ENCODE data around the gene SUPT20H.

SUPT20H gene

GRCh38 chr13:37040789-37041188, 18.7 kb downstream of the SUPT20H start:
- no peak for ATAC-seq
- TF ChIP-seq CSDC2 (CRISPR knock-in tag; IDR thresholded peaks at IDR 0.05) (no peak), ZC3H10 (CRISPR knock-in tag; IDR thresholded peaks at IDR 0.05) (no peak), ZNF565 (CRISPR knock-in tag; conservative IDR thresholded peaks at IDR 0.05; ENCODE audit: low read depth) (no peak), ZNF70 (CRISPR knock-in tag; IDR thresholded peaks at IDR 0.05) (no peak)
- TF ChIP-seq, protein P1, sequence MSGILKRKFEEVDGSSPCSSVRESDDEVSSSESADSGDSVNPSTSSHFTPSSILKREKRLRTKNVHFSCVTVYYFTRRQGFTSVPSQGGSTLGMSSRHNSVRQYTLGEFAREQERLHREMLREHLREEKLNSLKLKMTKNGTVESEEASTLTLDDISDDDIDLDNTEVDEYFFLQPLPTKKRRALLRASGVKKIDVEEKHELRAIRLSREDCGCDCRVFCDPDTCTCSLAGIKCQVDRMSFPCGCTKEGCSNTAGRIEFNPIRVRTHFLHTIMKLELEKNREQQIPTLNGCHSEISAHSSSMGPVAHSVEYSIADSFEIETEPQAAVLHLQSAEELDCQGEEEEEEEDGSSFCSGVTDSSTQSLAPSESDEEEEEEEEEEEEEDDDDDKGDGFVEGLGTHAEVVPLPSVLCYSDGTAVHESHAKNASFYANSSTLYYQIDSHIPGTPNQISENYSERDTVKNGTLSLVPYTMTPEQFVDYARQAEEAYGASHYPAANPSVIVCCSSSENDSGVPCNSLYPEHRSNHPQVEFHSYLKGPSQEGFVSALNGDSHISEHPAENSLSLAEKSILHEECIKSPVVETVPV (CRISPR knock-in tag; IDR thresholded peaks at IDR 0.05) = no peak

DNA sequence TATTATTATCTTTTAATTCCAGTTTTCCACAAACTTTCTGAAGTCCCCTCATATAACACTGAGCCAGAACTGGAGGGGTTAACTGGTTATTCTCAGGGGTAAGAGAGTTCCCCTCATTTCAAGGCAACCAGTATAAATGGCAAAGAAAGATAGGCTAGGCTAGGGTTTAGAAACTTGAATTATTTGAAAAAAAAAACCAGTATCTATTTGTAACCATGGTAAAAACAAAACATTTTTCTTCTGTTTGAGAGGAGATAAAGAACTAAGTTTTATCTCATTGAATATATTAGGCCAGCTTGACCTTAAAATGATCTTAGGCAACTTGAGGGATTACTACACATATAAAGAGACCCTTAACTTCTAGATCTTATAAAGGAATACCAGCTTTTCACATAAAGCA, 19.6 kb downstream of the SUPT20H start:
- no peak for TF ChIP-seq TOX (CRISPR knock-in tag; IDR thresholded peaks at IDR 0.05; ENCODE audit: borderline replicate concordance)
- TF ChIP-seq TCF4 (CRISPR knock-in tag; IDR thresholded peaks at IDR 0.05; ENCODE audit: borderline replicate concordance) = no peak
- TF ChIP-seq CSDC2 (CRISPR knock-in tag; IDR thresholded peaks at IDR 0.05) = no peak
- TF ChIP-seq BACH2 (CRISPR knock-in tag; IDR thresholded peaks at IDR 0.05; ENCODE audit: borderline replicate concordance) = no peak
- TF ChIP-seq, protein P2, sequence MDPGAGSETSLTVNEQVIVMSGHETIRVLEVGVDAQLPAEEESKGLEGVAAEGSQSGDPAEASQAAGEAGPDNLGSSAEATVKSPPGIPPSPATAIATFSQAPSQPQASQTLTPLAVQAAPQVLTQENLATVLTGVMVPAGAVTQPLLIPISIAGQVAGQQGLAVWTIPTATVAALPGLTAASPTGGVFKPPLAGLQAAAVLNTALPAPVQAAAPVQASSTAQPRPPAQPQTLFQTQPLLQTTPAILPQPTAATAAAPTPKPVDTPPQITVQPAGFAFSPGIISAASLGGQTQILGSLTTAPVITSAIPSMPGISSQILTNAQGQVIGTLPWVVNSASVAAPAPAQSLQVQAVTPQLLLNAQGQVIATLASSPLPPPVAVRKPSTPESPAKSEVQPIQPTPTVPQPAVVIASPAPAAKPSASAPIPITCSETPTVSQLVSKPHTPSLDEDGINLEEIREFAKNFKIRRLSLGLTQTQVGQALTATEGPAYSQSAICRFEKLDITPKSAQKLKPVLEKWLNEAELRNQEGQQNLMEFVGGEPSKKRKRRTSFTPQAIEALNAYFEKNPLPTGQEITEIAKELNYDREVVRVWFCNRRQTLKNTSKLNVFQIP (CRISPR knock-in tag; IDR thresholded peaks at IDR 0.05; ENCODE audit: borderline replicate concordance, low read depth) = no peak
- TF ChIP-seq ZNF70 (CRISPR knock-in tag; IDR thresholded peaks at IDR 0.05) = no peak
- ATAC-seq = no peak

DNA sequence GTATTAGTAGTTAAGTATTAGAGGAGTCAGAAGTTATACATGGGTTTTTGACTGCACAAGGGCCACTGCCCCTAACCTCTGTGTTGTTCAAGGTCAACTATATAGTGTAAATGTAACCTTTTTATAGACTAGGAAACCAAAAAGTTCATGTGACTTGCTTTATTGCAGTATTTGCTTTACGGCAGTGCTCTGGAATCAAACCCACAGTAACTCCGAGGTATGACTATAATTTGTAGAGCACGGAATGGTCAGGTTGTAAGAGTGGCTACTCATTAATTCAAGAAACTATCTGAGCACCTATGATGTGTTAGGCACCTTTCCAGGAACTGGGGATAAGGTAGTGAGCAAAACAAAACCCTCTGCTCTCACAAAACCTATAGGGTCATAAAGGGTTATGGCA, 22.2 kb downstream of the SUPT20H start:
- ATAC-seq = no peak
- no peak for TF ChIP-seq RARB (CRISPR knock-in tag; IDR thresholded peaks at IDR 0.05)
- TF ChIP-seq GLIS3 (CRISPR knock-in tag; IDR thresholded peaks at IDR 0.05) = no peak
- TF ChIP-seq, protein P3, sequence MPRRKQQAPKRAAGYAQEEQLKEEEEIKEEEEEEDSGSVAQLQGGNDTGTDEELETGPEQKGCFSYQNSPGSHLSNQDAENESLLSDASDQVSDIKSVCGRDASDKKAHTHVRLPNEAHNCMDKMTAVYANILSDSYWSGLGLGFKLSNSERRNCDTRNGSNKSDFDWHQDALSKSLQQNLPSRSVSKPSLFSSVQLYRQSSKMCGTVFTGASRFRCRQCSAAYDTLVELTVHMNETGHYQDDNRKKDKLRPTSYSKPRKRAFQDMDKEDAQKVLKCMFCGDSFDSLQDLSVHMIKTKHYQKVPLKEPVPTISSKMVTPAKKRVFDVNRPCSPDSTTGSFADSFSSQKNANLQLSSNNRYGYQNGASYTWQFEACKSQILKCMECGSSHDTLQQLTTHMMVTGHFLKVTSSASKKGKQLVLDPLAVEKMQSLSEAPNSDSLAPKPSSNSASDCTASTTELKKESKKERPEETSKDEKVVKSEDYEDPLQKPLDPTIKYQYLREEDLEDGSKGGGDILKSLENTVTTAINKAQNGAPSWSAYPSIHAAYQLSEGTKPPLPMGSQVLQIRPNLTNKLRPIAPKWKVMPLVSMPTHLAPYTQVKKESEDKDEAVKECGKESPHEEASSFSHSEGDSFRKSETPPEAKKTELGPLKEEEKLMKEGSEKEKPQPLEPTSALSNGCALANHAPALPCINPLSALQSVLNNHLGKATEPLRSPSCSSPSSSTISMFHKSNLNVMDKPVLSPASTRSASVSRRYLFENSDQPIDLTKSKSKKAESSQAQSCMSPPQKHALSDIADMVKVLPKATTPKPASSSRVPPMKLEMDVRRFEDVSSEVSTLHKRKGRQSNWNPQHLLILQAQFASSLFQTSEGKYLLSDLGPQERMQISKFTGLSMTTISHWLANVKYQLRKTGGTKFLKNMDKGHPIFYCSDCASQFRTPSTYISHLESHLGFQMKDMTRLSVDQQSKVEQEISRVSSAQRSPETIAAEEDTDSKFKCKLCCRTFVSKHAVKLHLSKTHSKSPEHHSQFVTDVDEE (CRISPR knock-in tag; IDR thresholded peaks at IDR 0.05) = no peak
- TF ChIP-seq ARNTL (CRISPR knock-in tag; IDR thresholded peaks at IDR 0.05; ENCODE audit: borderline replicate concordance, low read depth) = no peak
- TF ChIP-seq PPARA (CRISPR knock-in tag; IDR thresholded peaks at IDR 0.05; ENCODE audit: borderline replicate concordance) = no peak
- TF ChIP-seq ZNF565 (CRISPR knock-in tag; conservative IDR thresholded peaks at IDR 0.05; ENCODE audit: low read depth) = no peak
- no peak for TF ChIP-seq TCF4 (CRISPR knock-in tag; IDR thresholded peaks at IDR 0.05; ENCODE audit: borderline replicate concordance)
- no peak for TF ChIP-seq SNAI2 (CRISPR knock-in tag; IDR thresholded peaks at IDR 0.05)
- no peak for TF ChIP-seq TOX (CRISPR knock-in tag; IDR thresholded peaks at IDR 0.05; ENCODE audit: borderline replicate concordance)
- TF ChIP-seq ZFP30 (CRISPR knock-in tag; IDR thresholded peaks at IDR 0.05) = no peak
- no peak for TF ChIP-seq BACH2 (CRISPR knock-in tag; IDR thresholded peaks at IDR 0.05; ENCODE audit: borderline replicate concordance)
- TF ChIP-seq CSDC2 (CRISPR knock-in tag; IDR thresholded peaks at IDR 0.05) = no peak
- TF ChIP-seq ZNF8 (CRISPR knock-in tag; IDR thresholded peaks at IDR 0.05) = no peak
- TF ChIP-seq, protein P4, sequence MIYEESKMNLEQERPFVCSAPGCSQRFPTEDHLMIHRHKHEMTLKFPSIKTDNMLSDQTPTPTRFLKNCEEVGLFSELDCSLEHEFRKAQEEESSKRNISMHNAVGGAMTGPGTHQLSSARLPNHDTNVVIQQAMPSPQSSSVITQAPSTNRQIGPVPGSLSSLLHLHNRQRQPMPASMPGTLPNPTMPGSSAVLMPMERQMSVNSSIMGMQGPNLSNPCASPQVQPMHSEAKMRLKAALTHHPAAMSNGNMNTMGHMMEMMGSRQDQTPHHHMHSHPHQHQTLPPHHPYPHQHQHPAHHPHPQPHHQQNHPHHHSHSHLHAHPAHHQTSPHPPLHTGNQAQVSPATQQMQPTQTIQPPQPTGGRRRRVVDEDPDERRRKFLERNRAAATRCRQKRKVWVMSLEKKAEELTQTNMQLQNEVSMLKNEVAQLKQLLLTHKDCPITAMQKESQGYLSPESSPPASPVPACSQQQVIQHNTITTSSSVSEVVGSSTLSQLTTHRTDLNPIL (CRISPR knock-in tag; IDR thresholded peaks at IDR 0.05; ENCODE audit: low read depth) = no peak
- TF ChIP-seq ZFP3 (CRISPR knock-in tag; IDR thresholded peaks at IDR 0.05) = no peak

GRCh38 chr13:37029617-37030016, 29.9 kb downstream of the SUPT20H start:
- ATAC-seq = peak; percentile 89
- TF ChIP-seq GLIS3 (CRISPR knock-in tag; IDR thresholded peaks at IDR 0.05) = no peak
- no peak for TF ChIP-seq PPARA (CRISPR knock-in tag; IDR thresholded peaks at IDR 0.05; ENCODE audit: borderline replicate concordance)
- TF ChIP-seq TCF4 (CRISPR knock-in tag; IDR thresholded peaks at IDR 0.05; ENCODE audit: borderline replicate concordance) = peak; percentile 82
- TF ChIP-seq ISL1 (CRISPR knock-in tag; IDR thresholded peaks at IDR 0.05) = peak; percentile 90
- TF ChIP-seq TOX (CRISPR knock-in tag; IDR thresholded peaks at IDR 0.05; ENCODE audit: borderline replicate concordance) = no peak
- TF ChIP-seq, protein P3 (CRISPR knock-in tag; IDR thresholded peaks at IDR 0.05) = no peak
- TF ChIP-seq BACH2 (CRISPR knock-in tag; IDR thresholded peaks at IDR 0.05; ENCODE audit: borderline replicate concordance) = no peak
- TF ChIP-seq, protein P4 (CRISPR knock-in tag; IDR thresholded peaks at IDR 0.05; ENCODE audit: low read depth) = 0 out of 2 replicates have a peak, but pooled peaks have one; percentile 44
- TF ChIP-seq ZNF8 (CRISPR knock-in tag; IDR thresholded peaks at IDR 0.05) = no peak
- TF ChIP-seq OSR1 (CRISPR knock-in tag; IDR thresholded peaks at IDR 0.05) = no peak
- TF ChIP-seq ZFP30 (CRISPR knock-in tag; IDR thresholded peaks at IDR 0.05) = no peak
- TF ChIP-seq, protein P1 (CRISPR knock-in tag; IDR thresholded peaks at IDR 0.05) = peak; percentile 53; the same call in 1 of the 2 replicates
- no peak for TF ChIP-seq ZNF70 (CRISPR knock-in tag; IDR thresholded peaks at IDR 0.05)
- no peak for TF ChIP-seq ZFP3 (CRISPR knock-in tag; IDR thresholded peaks at IDR 0.05)

All from SK-N-SH treated with all-trans-retinoic acid at 6 μM for 48 hours (cell line).